SIG-M5 treated with dmso at 0.1 percent for 504 hours (cell line): ENCODE data around the gene GOSR2.
"Not testable (repeated sequence)": the region's sequence is repeated elsewhere in the genome, so short reads cannot be mapped to it uniquely, and the experiment has no call there.

Experiments
- DNase-seq: peaks from one replicate; lab custom pipeline; 2025; ENCODE audit not compliant: unreplicated experiment; lab: John Stamatoyannopoulos, UW

The GOSR2 gene

GRCh38 chr17:46892192-46892703 lies 30.7 kb upstream of the GOSR2 start:
- DNase-seq: no peak

DNA sequence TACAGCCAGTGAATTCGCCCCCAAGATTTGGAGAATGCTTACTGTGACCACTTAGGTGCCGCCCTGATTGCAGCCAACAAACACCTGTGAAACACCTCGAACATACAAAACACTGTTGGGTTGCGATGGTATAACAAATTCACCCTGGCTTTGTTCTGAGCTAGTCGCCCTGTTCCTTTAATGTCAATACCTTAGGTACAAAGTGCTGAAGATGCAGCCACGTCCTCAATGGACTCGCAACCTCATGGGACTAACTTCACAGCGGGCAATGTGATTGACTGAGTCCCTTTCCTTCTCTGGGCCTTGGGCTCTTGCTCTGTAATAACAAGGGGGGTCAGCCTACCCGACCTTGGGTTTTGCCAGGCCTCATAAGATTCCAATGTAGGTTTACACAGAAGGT lies 28.9 kb upstream of the GOSR2 start:
- no peak for DNase-seq

DNA sequence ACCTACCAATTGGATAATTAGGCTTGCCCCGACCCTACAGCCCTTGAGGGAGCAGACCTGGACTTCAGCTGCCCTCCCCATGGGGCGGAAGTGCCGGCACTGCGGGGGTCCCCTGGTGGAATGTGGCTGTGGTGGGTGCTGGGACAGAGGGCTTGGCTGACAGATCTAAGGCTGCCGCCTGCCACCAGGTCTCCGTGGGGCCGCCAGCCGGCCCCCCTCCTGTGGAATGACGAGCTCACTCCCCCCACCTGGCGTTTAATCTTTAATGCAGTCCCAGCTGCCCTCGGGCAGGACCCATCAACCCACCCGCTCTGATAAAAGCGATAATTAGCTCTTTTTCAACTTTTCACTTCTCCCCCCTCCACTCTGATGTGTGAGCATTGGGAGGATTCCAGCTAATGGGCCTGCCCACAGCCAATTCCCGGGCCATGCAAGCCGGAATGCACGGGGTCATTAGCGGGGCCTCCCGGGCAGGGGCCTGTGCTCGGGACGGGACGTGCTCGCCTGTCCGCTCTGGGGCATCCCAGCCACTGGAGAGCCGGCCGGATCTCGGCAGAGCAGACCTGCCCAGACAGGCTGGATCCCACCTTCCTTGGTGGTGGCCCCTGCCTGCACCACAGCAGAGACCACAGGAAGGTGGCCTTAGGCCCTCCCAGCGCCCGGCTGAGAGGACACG lies 28.3 kb upstream of the GOSR2 start:
- no peak for DNase-seq

DNA sequence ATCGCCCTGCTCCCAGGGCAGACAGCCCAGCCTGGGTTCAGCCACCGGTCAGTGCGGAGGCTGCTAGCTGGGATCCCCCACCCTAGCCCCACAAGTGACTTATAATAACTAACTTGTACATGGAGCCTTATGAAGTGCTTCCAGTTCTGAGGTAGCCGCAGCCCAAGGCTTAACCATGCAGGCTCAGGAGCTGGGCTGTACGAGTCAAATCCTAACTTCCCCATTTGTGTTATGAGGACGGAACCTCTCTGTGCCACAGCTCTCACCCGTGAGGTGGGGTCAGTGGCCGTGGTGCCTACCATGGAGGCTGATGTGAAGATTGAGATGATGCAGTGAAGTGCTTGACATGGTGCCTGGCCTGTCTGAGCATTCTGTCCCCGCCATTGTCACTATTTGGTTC lies 27.8 kb upstream of the GOSR2 start:
- peak; percentile 21 for DNase-seq

- no peak for DNase-seq
Observed at GRCh38 chr17:46896991-46897390, 26.0 kb upstream of the GOSR2 start.

DNA sequence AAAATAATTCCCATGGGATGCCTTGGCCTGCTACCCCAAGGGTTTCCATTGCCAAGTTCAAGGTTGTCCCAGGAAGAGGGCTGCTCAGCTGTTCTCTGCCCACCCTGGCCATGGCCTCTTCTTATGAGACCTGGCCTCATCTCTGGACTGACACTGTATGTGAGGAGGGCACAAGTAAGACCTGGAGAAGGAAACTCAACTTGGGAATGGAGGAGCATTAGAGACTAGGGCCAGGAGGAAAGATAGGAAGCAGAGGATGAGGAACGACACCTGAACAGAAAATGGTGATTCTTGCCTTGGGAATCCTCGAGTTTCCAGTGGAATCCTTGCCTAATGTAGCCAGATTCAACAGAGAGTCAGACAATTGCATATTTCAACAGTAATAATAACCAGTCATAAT lies 24.6 kb upstream of the GOSR2 start:
- no peak for DNase-seq

DNA sequence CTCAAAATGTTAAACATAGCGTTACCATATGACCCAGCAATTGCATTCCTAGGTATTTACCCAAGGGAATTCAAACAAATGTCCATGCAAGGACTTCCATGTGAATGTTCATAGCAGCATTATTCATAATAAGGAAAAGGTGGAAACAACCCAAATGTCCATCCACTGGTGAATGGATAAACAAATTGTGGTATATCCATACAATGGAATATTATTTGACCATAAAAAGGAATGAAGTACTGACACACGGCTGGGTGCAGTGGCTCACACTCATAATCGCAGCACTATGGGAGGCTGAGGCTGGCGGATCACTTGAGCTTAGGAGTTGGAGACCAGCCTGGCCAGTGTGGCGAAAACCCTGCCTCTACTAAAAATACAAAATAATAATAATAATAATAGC lies 24.1 kb upstream of the GOSR2 start:
- no peak for DNase-seq

GRCh38 chr17:46901291-46901690 lies 21.7 kb upstream of the GOSR2 start:
- no peak for DNase-seq

DNA sequence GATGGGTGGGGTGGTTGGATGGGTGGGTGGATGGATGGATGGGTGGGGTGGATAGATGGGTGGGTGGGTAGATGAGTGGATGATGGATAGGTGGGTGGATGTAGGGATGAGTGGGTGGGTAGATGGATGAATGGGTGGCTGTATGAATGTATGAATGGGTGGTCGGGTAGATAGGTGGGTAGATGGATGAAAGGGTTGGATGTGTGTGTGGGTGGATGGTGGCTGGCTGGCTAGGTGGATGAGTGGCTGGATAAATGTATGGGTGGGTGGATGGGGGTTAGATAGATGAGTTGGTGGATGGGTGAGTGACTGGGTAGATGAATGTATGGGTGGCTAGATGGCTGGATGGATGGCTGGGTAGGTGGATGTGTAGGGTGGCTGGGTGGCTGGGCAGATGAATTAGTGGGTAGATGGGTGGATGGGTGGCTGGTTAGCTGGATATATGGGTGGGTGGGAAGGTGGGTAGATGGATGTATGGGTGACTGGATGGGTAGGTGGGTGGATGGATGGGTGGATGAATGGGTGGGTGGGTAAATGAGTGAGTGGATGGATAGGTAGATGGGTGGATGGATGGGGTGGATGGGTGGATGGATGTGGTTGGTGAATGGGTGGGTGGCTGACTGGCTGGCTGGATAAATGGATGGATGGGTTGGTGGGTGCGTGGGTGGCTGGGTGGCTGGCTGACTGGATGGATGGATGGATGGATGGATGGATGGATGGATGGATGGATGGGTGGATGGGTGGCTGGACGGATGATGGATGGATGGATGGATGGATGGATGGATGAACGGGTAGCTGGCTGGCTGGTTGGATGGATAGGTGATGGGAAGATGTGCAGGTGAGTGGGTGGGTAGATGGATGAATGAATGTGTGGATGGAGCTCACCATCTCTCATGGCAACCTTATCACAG lies 18.9 kb upstream of the GOSR2 start:
- DNase-seq: no peak

- DNase-seq: no peak
Observed at GRCh38 chr17:46908068-46908737, 14.8 kb upstream of the GOSR2 start.

DNA sequence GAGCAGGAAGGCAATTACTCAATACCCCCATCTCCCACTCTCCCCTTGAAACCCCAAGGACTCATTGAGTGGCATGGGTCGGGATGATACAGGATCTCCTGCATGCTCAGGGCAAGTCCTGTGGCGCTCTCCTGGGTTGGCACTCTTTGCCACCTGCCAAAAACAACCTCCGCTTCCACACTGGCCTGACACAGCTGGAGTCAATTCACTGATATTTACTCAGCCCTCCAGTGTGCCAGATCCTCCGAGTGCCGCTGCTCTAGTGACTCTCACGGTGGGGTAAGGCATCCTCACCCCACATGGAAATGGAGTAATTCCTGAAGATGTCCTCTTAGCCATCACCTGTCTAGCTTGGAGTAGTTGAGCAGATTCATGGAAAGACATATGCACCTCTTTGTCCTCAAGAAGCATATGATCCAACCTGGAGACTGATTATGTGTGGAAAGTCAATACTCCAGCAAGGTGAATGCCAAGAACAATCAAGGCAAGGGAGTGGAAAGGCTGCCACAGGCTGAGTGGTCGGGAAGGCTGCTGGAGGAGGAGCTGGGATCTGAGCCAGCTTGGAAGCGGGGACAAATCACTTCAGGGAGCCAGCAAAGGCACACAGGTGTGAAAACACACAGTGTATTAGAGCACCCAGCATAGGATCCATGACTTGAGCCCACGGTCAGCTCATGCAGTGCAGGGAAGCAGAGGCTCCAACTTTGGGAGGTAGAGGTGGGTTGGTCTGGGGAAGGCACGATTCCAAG lies 12.6 kb upstream of the GOSR2 start:
- DNase-seq: no peak

DNA sequence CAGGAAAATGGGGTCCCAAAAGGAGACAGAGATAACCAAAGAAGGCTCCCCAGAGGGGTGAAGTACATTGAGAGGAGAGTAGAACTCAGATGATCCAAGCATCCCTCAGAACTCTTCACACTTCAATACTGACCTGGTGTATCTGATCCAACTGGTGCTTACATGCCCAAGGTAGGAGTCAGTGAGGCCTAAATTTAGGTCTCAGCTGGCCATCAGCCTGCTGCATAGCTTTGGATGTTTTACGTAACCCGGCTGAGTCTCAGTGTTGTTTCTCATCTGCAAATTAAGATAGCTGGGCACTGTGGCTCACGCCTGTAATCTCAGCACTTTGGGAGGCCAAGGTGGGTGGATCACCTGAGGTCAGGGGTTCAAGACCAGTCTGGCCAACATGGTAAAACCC lies 11.6 kb upstream of the GOSR2 start:
- DNase-seq: no peak

DNA sequence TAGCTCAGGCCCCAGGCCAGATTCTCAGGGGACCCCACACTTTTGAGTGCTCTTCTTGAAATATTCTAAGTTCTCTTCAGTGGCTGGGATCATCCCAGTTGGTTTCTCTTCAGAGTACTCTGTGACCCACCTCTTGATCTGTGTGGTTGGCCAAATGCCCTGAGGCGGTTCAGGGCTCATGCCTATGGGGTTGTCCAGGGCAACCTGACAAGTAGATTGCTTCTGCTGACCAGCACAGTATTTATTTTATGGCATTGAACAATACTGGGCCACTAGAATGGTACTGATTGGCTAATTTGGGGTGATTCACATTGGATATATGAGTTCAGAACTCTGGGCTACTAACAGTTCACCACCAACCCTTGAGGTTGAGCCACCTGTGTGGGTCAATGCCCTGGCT lies 7.4 kb upstream of the GOSR2 start:
- DNase-seq: no peak

GRCh38 chr17:46916211-46916610 lies 6.7 kb upstream of the GOSR2 start:
- DNase-seq: no peak

- no peak for DNase-seq
Observed at GRCh38 chr17:46916623-46917022, 6.3 kb upstream of the GOSR2 start.

DNA sequence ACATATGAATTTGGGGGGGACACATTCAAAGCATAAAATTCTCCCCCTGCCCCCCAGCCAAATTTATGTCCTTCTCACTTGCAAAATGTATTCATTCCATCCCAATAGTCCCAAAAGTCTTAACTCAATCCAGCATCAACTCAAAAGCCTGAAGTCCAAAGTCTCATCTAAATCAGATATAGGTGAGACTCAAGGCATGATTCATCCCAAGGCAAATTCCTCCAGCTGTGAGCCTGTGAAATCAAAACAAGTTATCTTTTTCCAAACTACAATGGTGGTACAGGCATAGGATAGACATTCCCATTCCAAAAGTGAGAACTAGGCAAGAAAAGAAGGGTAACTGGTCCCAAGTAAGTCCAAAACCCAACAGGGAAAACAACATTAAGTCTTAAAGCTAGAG lies 5.9 kb upstream of the GOSR2 start:
- DNase-seq: no peak

DNA sequence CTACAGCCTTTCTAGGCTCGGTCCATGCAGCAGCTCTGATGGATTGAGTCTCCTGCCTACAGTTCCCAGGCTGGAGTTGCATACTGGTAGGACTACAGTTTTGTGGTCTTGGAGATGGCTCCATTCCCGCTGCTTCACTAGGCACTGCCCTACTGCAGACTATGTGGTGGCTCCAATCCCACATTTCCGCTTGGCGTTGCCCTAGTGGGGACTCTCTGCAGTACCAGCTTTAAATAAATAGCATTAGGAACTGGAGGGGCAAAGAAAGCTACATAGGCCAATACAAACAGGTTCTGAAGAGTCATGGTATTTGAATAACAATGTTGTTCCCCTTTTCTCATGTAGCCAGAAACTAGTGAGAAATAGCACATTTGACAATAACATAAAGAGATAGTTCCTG lies 5.4 kb upstream of the GOSR2 start:
- peak; percentile 18 for DNase-seq

DNA sequence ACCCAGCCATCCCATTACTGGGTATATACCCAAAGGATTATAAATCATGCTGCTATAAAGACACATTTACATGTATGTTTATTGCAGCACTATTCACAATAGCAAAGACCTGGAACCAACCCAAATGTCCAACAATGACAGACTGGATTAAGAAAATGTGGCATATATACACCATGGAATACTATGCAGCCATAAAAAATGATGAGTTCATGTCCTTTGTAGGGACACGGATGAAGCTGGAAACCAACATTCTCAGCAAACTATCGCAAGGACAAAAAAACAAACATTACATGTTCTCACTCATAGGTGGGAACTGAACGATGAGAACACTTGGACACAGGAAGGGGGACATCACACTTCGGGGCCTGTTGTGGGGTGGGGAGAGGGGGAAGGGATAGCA lies 998 bp upstream of the GOSR2 start:
- not testable (repeated sequence) for DNase-seq

DNA sequence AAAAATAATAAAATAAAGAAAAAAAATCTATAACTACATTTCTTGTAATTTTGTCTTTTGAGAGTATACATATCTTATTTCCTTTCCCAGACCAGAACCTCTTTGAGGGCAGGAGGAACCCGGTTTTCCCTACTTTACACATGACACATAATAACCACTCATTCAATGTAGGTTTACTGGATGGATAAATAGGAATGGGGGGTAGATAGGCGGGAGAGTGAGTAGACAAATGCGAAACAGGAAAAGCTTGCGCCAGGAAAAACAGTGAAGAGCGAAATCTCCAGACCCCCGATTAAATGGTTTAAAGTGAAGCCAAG lies 515 bp upstream of the GOSR2 start:
- DNase-seq: no peak

DNA sequence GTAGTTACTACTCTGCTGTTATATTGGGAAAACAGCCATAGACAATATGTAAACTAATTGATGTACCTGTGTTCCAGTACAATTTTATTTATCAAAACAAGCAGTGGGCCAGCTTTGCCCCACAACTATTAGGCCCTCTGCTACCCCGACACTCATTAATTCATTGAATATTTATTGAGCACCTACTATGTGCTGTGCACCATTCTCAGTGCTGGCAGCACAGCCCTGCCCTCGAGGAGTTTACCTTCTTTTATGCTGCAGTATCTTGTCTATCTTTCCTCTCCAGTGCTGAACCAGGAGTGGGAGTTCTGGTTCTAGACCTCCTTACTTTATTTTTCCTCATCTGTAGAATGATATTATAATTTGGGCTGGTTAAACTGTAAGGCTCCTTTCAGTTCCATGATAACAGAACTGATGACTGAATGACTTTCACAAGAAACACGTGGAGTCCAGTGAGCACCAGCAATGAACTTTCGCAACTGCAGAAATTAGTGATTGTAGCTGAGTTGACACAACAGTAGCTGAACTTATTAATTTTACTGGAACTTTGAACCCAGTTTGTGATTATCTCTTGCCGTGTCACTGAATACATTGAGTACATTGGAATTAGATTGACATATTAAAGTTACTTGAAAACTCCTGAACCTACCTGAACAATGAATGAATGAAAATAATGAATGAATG lies 2.4 kb downstream of the GOSR2 start:
- peak; percentile 53 for DNase-seq
